HUES64 (cell line): ENCODE data around the gene MYBPHL.

Experiments used
- H3K27ac ChIP-seq: 2 replicates; pipeline ENCODE4 v1.7.0; 2013; ENCODE audit warnings: low read depth, low read length, inconsistent platforms
- H3K27me3 ChIP-seq: 2 replicates; pipeline ENCODE4 v1.6.1; 2013; ENCODE audit warnings: mild to moderate bottlenecking, low read length; ENCODE audit not compliant: insufficient read depth
- H3K36me3 ChIP-seq: 2 replicates; pipeline ENCODE4 v1.6.1; 2013; ENCODE audit warnings: mild to moderate bottlenecking, low read length; ENCODE audit not compliant: insufficient read depth
- H3K4me1 ChIP-seq: 2 replicates; pipeline ENCODE4 v1.6.1; 2013; ENCODE audit warnings: mild to moderate bottlenecking, low read length, moderate library complexity; ENCODE audit not compliant: insufficient read depth
- H3K4me3 ChIP-seq: 2 replicates; pipeline ENCODE4 v1.5.1; 2013; ENCODE audit warnings: mild to moderate bottlenecking, low read length, moderate library complexity
- H3K9ac ChIP-seq: 2 replicates; pipeline ENCODE4 v1.6.1; 2013; ENCODE audit warnings: mild to moderate bottlenecking, low read depth, low read length
- H3K9me3 ChIP-seq: 2 replicates; pipeline ENCODE4 v1.6.1; 2013; ENCODE audit warnings: low read depth, low read length; ENCODE audit not compliant: insufficient read depth
- WGBS: fragments of 150-250, 120-280 bp; methylation state at CpG from one replicate; pipeline ENCODE4 v1.1.7; 2013; ENCODE audit warnings: missing lambda C conversion rate; 5-methylcytosine and 5-hydroxymethylcytosine counted together

The MYBPHL gene

DNA sequence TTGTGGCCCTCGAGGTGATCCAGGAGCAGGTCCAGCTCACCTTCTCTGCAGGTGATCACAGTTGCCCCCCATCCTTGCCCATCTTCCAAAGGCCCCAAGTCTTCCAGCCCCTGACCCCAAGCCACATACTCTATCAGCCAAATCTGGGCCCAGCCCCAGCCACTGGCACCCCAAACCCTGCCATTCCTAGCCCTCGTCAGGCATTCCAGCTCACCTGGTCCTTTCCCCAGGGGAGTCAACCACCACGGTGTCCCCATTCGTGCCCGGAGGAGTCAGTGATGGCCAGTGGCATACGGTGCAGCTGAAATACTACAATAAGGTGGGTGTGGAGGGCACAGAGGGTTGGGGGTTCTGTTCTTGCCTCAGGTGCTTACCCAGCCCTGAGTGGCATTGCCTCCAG lies 45.2 kb downstream of the MYBPHL start:
- peaks cover 32% of the 10 kb centered on the region for H3K36me3 ChIP-seq

GRCh38 chr1:109261006-109261405 lies 45.8 kb downstream of the MYBPHL start:
- H3K27ac ChIP-seq: no peak overlapping the region
- H3K36me3 ChIP-seq: peaks cover 30% of the 10 kb centered on the region
- no peaks in the 10 kb centered on the region for H3K9me3 ChIP-seq
- H3K4me1 ChIP-seq: peaks cover 14% of the 10 kb centered on the region; the same call in 1 of the 2 replicates
- WGBS: 96% methylated on average over 16 of the region's 16 CpGs
- H3K27me3 ChIP-seq: no peaks in the 10 kb centered on the region
- no peak overlapping the region for H3K9ac ChIP-seq
- no peak overlapping the region for H3K4me3 ChIP-seq

More for the DNA sequence above, 45.2 kb downstream of the MYBPHL start:
- H3K4me1 ChIP-seq: peaks cover 14% of the 10 kb centered on the region; the same call in 1 of the 2 replicates
- H3K4me3 ChIP-seq: no peak overlapping the region
- no peak overlapping the region for H3K9ac ChIP-seq
- no peak overlapping the region for H3K27ac ChIP-seq
- WGBS: 97% methylated on average over 6 of the region's 6 CpGs
- no peaks in the 10 kb centered on the region for H3K9me3 ChIP-seq
- no peaks in the 10 kb centered on the region for H3K27me3 ChIP-seq

DNA sequence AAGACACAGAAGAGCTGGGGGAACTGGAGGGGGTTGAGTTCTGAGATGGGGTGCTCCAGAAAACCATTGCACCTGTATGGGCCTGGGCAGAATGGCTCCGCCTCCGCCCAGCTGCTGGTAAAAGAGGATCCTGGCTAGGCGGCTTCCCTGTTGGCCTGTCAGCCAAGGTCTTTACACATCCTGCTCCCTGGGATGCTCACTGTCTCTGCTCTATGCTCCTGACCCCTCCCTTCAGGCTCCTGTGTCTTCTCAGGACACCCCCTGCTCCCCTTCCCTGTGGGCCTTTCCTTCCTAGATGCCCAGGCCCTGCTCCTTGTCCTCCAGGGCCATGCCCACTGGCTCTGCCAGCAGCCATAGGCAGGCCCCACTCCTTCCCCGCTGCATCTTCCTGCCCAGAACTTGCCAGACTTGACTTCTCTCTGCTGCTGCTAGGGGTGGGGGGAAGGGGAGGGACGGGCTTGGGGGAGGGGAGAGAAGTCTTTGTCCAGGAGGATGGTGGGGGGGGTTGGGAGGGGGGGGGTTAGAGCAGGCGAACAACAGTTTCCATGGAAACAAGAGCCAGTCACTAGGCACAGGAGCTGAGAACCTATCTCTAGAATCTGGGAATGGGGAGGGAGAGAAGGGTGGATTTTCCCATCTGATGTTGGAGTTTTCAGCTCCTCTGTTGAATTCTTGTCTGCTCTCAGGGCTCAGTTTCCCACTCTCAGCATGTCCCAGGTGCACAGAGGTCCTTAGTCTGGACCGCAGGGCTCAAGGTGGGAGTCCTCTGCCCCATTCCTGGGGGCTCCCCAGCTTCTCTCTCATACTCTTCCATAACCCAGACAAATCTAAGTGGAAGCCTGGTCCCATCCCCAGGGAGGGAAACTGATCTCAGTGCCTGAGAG lies 46.9 kb downstream of the MYBPHL start:
- H3K4me1 ChIP-seq: peaks cover 21% of the 10 kb centered on the region
- peaks cover 19% of the 10 kb centered on the region for H3K36me3 ChIP-seq
- no peak overlapping the region for H3K9ac ChIP-seq
- no peak overlapping the region for H3K4me3 ChIP-seq
- WGBS: 69% methylated on average over 6 of the region's 7 CpGs
- H3K27ac ChIP-seq: peak overlapping the region; percentile 55; the same call in 1 of the 2 replicates
- H3K27me3 ChIP-seq: no peaks in the 10 kb centered on the region
- H3K9me3 ChIP-seq: no peaks in the 10 kb centered on the region

DNA sequence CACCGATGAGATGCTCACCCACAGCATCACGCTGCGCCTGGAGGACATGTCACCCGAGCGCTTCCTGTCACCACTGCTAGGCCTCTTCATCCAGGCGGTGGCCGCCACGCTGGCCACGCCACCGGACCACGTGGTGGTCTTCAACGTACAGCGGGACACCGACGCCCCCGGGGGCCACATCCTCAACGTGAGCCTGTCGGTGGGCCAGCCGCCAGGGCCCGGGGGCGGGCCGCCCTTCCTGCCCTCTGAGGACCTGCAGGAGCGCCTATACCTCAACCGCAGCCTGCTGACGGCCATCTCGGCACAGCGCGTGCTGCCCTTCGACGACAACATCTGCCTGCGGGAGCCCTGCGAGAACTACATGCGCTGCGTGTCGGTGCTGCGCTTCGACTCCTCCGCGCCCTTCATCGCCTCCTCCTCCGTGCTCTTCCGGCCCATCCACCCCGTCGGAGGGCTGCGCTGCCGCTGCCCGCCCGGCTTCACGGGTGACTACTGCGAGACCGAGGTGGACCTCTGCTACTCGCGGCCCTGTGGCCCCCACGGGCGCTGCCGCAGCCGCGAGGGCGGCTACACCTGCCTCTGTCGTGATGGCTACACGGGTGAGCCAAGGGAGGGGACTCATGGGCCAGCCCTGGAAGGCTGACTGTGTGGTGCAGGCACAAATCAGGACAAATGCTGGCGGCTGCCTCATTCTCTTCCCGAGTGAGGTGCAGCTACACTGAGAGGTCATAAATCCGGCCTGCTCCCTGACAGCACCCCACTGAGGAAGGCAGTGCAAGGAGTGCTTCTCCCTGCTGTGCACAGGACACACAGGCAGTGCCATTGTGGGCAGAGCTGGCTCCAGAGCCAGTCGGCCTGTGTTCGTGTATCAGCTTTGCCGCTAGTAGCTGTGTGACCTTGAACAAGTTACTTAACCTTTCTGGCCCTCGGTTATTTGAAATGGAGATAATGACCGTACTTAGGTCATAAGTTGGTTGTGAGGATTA lies 48.0 kb downstream of the MYBPHL start:
- Histone ChIP-seq H3K9me3 (no peaks in the 10 kb centered on the region), H3K9ac (no peak overlapping the region), H3K4me3 (no peak overlapping the region), H3K4me1 (peaks cover 32% of the 10 kb centered on the region), H3K36me3 (peaks cover 14% of the 10 kb centered on the region), H3K27me3 (no peaks in the 10 kb centered on the region), H3K27ac (no peak overlapping the region)
- 94% methylated on average over 69 of the region's 69 CpGs for WGBS

- Histone ChIP-seq H3K27ac (no peak overlapping the region), H3K36me3 (peaks cover 14% of the 10 kb centered on the region), H3K9me3 (no peaks in the 10 kb centered on the region), H3K9ac (no peak overlapping the region), H3K4me1 (peaks cover 35% of the 10 kb centered on the region), H3K27me3 (no peaks in the 10 kb centered on the region), H3K4me3 (no peak overlapping the region)
- WGBS: 88% methylated on average over 13 of the region's 15 CpGs
Observed at GRCh38 chr1:109257682-109258421, 49.0 kb downstream of the MYBPHL start.

DNA sequence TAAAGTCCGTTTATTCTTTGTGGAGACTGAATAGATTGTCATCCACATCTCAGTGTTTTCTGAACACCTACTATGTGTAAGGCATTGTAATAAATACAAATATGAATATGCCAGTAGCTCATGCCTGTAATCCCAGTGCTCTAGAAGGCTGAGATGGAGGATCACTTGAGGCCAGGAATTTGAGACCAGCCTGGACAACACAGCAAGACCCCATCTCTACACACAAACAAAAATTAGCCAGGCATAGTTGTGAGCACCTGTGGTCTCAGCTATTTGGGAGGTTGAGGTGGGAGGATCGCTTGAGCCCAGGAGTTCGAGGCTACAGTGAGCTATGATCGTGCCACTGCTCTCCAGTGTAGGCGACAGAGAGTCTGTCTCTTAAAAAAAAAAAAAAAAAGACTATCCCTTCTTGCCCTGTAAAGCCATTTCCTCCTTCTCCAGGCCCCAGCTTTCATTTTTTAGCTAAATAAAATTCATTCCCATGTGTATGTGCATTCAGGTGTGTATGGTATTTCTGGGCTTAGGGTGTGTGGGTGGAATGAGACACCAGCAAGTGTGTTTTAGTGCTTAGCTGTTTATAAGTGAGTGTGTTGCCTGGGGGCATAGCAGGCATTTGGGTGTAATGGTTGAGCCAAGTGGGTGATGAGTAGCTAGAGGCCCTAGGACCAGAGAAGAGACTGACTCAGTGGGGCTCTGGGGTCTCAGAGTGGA lies 49.7 kb downstream of the MYBPHL start:
- Histone ChIP-seq H3K36me3 (peaks cover 19% of the 10 kb centered on the region), H3K4me3 (no peak overlapping the region), H3K27me3 (no peaks in the 10 kb centered on the region), H3K9ac (no peak overlapping the region), H3K4me1 (peaks cover 35% of the 10 kb centered on the region), H3K27ac (no peak overlapping the region), H3K9me3 (no peaks in the 10 kb centered on the region)
- 98% methylated on average over 5 of the region's 5 CpGs for WGBS

DNA sequence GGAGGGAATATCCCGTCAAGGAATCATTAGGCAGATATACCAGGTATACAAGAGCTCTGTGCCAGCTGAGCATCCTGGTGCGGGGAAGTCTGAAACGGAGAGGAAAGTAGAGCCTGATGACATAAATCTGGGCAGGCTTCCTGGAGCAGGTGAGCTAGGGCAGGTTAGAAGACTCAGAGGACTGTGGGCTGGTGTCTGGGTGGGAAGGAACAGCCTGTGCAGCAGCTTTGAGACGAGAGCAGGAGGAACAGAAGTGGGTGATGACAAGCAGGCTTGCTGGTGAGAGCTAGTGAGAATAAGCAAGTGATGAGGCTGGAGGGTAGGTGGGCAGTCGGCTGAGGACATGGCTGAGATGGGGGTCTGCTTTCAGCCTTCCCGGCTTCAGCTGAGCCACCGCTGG lies 50.7 kb downstream of the MYBPHL start:
- no peaks in the 10 kb centered on the region for H3K9me3 ChIP-seq
- peaks cover 18% of the 10 kb centered on the region for H3K36me3 ChIP-seq
- WGBS: 88% methylated on average over 7 of the region's 7 CpGs
- no peaks in the 10 kb centered on the region; the same call in 1 of the 2 replicates for H3K27me3 ChIP-seq
- H3K4me1 ChIP-seq: peaks cover 35% of the 10 kb centered on the region
- no peak overlapping the region for H3K27ac ChIP-seq
- no peak overlapping the region for H3K9ac ChIP-seq
- H3K4me3 ChIP-seq: no peak overlapping the region

- Histone ChIP-seq H3K27ac (no peak overlapping the region), H3K9me3 (no peaks in the 10 kb centered on the region), H3K27me3 (peaks cover 3% of the 10 kb centered on the region), H3K36me3 (peaks cover 18% of the 10 kb centered on the region), H3K4me1 (peaks cover 35% of the 10 kb centered on the region), H3K4me3 (no peak overlapping the region), H3K9ac (peak overlapping the region; percentile 60)
- WGBS: 88% methylated on average over 5 of the region's 5 CpGs
Observed at GRCh38 chr1:109255678-109256077, 51.1 kb downstream of the MYBPHL start.

- Histone ChIP-seq H3K4me1 (peaks cover 30% of the 10 kb centered on the region), H3K27me3 (peaks cover 8% of the 10 kb centered on the region), H3K27ac (0 out of 2 replicates have a peak overlapping the region, but pooled peaks have one; percentile 4), H3K9me3 (no peaks in the 10 kb centered on the region), H3K9ac (peak overlapping the region; percentile 60), H3K36me3 (peaks cover 18% of the 10 kb centered on the region), H3K4me3 (peak overlapping the region; percentile 7; the same call in 1 of the 2 replicates)
- WGBS: 53% methylated on average over 15 of the region's 15 CpGs
Observed at GRCh38 chr1:109255097-109255651, 51.6 kb downstream of the MYBPHL start.

DNA sequence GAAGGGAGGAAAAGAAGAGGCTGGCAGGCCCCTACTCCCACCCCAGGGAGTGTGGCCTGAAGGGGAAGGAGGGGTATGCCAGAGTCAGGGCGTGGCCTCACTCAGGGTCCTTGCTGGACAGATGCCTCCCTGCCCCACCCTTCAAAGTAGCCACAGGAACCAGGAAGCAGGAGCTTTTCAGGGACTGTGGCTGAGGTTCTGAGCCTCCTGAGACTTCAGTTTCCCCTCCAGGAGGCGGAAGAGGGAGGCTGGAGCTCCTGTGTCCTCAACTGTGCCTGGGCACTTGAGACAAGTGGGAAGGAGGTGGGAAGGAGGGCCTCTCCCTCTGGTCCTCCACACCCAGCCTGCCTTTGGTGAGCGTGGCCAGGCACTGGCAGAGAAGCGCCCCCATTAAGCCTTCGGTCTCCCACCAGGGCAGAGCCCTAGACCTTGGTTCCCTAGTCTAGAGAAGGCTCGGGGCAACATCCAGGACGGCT lies 52.2 kb downstream of the MYBPHL start:
- H3K4me1 ChIP-seq: peaks cover 27% of the 10 kb centered on the region
- H3K9me3 ChIP-seq: no peaks in the 10 kb centered on the region
- H3K4me3 ChIP-seq: peak overlapping the region; percentile 7; the same call in 1 of the 2 replicates
- H3K9ac ChIP-seq: peak overlapping the region; percentile 60
- H3K36me3 ChIP-seq: peaks cover 18% of the 10 kb centered on the region
- peaks cover 11% of the 10 kb centered on the region for H3K27me3 ChIP-seq
- no peak overlapping the region for H3K27ac ChIP-seq
- WGBS: 70% methylated on average over 7 of the region's 7 CpGs
